WTC11 (cell line): Measurements from ENCODE around the gene CYB5D1.

ENCODE experiments used
- ATF1 ChIP-seq: sonication (generic); formaldehyde crosslinking; IDR thresholded peaks from 2 replicates; pipeline ENCODE4 v1.8.1; 2023; ENCODE audit warnings: mild to moderate bottlenecking, moderate library complexity, missing genetic modification reagents
- CBFB ChIP-seq: sonication (generic); formaldehyde crosslinking; IDR thresholded peaks from 2 replicates; pipeline ENCODE4 v1.8.1; 2022; ENCODE audit warnings: mild to moderate bottlenecking, low read depth, missing genetic modification reagents
- E2F4 ChIP-seq: sonication (generic); formaldehyde crosslinking; IDR thresholded peaks from 2 replicates; pipeline ENCODE4 v1.8.1; 2022; ENCODE audit warnings: low read depth, mild to moderate bottlenecking, moderate library complexity, missing genetic modification reagents, borderline replicate concordance
- E2F5 ChIP-seq: sonication (generic); formaldehyde crosslinking; IDR thresholded peaks from 2 replicates; pipeline ENCODE4 v1.8.1; 2022; ENCODE audit warnings: mild to moderate bottlenecking, moderate library complexity, missing genetic modification reagents
- ZNF138 ChIP-seq: sonication (generic); formaldehyde crosslinking; conservative IDR thresholded peaks from 2 replicates; pipeline ENCODE4 v1.8.1; 2022; ENCODE audit warnings: mild to moderate bottlenecking, moderate library complexity, missing genetic modification reagents
- ZSCAN18 ChIP-seq: fragments of 250-450 bp; sonication (Bioruptor Pico); IDR thresholded peaks from 2 replicates; pipeline ENCODE4 v2.1.2; 2022; ENCODE audit warnings: mild to moderate bottlenecking, moderate library complexity
- TF ChIP-seq, protein P1 (sequence below): fragments of 200-600 bp; IDR thresholded peaks from 2 replicates; pipeline ENCODE4 v1.8.0; 2022; ENCODE audit warnings: antibody characterized with exemption

DNA sequence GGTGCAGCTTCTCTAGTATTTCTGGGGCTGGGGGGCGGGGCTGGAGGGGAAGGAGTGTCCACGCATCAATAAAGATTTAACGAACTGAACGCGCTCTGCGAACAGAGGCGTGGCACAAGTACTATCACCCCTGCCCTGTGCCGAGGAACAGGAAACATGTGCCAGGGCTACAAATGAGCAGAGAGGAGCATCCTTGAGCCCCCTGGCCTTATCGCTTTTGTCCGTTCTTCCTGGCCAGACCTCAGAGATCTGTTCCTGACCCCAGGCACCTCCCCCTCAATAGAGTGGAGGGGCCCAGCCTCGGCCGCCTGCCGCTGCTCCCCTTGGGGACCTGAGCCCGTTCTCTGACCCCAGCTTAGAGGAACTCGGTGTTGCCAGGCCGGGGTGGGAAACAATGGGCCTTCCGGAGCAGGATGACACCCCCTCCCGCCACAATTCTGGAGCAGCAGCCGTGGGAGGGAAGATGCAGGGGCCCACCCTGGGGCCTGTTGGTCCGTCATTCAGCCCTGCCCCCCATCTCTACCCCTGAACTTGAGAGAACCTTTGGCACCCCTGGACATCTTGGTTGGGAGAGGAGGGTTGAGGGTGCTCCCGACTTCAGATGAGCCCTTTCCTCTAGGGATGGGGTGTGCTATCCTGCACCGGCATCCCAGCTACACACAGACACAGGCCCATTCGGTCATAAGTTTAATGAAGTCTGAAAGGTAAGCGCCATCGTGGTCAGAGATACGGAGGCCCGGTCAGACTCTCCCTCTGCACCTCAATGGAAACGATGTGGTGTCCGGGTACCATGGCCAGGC lies 1.6 kb upstream of the CYB5D1 start:
- TF ChIP-seq ZSCAN18 (CRISPR knock-in tag) = no peak
- TF ChIP-seq, protein P1, sequence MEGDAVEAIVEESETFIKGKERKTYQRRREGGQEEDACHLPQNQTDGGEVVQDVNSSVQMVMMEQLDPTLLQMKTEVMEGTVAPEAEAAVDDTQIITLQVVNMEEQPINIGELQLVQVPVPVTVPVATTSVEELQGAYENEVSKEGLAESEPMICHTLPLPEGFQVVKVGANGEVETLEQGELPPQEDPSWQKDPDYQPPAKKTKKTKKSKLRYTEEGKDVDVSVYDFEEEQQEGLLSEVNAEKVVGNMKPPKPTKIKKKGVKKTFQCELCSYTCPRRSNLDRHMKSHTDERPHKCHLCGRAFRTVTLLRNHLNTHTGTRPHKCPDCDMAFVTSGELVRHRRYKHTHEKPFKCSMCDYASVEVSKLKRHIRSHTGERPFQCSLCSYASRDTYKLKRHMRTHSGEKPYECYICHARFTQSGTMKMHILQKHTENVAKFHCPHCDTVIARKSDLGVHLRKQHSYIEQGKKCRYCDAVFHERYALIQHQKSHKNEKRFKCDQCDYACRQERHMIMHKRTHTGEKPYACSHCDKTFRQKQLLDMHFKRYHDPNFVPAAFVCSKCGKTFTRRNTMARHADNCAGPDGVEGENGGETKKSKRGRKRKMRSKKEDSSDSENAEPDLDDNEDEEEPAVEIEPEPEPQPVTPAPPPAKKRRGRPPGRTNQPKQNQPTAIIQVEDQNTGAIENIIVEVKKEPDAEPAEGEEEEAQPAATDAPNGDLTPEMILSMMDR = no peak
- no peak for TF ChIP-seq CBFB
- TF ChIP-seq E2F4 (CRISPR knock-in tag) = no peak
- TF ChIP-seq ATF1 (CRISPR knock-in tag) = no peak
- no peak for TF ChIP-seq ZNF138 (CRISPR knock-in tag)
- no peak for TF ChIP-seq E2F5 (CRISPR knock-in tag)
